HFF-Myc (cell line): ENCODE measurements around the gene TMX2.
A peak's percentile ranks its signal among the peaks of the same experiment; 100 is the strongest.
"Not testable (repeated sequence)": the region's sequence is repeated elsewhere in the genome, so short reads cannot be mapped to it uniquely, and the experiment has no call there.

Source experiments
- DNase-seq: peaks from one replicate; pipeline ENCODE4 v3.0.0-alpha.2; 2011; ENCODE audit warnings: low read depth; ENCODE audit errors: extremely low read depth
- H3K4me3 ChIP-seq: replicated peaks from 2 replicates; pipeline ENCODE4 v1.5.1; 2011; ENCODE audit warnings: low read depth, mild to moderate bottlenecking, control low read depth, low read length
- TF ChIP-seq, protein P1 (sequence below): IDR thresholded peaks from 2 replicates; pipeline ENCODE4 v1.5.1; 2012; ENCODE audit warnings: mild to moderate bottlenecking, low read depth, low read length, control low read depth; ENCODE audit errors: missing control alignments

TMX2 gene

DNA sequence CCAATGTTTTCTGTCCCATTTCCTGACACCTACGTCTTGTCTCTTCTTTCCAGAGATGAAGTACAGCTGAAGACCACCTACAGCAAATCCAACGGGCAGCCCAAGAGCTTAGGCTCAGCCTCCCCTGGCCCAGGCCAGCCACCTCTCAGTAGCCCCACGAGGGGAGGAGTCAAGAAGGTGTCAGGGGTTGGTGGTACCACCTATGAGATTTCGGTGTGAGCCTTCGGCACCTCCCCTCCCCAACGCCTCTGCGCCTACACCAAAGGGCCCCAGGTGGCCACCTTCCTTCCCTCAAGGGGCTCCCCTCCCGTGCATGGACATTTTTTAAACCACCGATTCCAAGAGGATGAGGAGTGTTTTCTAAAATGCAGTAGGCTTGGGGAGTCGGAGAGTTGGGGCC, 12.6 kb upstream of the TMX2 start:
- H3K4me3 ChIP-seq: no peak overlapping the region
- TF ChIP-seq, protein P1, sequence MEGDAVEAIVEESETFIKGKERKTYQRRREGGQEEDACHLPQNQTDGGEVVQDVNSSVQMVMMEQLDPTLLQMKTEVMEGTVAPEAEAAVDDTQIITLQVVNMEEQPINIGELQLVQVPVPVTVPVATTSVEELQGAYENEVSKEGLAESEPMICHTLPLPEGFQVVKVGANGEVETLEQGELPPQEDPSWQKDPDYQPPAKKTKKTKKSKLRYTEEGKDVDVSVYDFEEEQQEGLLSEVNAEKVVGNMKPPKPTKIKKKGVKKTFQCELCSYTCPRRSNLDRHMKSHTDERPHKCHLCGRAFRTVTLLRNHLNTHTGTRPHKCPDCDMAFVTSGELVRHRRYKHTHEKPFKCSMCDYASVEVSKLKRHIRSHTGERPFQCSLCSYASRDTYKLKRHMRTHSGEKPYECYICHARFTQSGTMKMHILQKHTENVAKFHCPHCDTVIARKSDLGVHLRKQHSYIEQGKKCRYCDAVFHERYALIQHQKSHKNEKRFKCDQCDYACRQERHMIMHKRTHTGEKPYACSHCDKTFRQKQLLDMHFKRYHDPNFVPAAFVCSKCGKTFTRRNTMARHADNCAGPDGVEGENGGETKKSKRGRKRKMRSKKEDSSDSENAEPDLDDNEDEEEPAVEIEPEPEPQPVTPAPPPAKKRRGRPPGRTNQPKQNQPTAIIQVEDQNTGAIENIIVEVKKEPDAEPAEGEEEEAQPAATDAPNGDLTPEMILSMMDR: no peak
- DNase-seq: no peak

DNA sequence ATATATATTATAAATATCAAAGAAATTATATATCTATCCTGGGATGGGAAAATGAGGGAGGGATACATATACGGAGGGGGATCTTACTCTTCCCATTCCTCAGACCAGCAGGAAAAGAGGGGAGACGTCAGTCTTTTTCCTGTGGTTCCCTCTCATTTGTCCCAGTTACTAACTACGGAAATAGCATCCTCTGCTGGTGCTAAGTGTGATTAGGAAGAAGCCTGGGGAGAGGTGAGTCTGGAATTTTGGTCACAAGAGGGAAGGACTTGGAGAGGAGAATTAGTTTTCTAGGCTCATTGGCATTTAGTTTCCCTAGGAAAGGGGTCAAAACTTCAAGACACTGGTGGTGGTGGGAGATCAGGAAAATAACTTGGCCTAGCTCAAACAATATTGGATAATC, 12.0 kb upstream of the TMX2 start:
- no peak for DNase-seq

GRCh38 chr11:57703341-57703740, 9.1 kb upstream of the TMX2 start:
- DNase-seq: no peak
- TF ChIP-seq, protein P1: no peak
- H3K4me3 ChIP-seq: no peak overlapping the region

More for the DNA sequence above, 12.0 kb upstream of the TMX2 start:
- H3K4me3 ChIP-seq: no peak overlapping the region
- TF ChIP-seq, protein P1: no peak

- no peak for DNase-seq
- TF ChIP-seq, protein P1: no peak
- H3K4me3 ChIP-seq: no peak overlapping the region
Measured at GRCh38 chr11:57704932-57705331, 7.5 kb upstream of the TMX2 start.

DNA sequence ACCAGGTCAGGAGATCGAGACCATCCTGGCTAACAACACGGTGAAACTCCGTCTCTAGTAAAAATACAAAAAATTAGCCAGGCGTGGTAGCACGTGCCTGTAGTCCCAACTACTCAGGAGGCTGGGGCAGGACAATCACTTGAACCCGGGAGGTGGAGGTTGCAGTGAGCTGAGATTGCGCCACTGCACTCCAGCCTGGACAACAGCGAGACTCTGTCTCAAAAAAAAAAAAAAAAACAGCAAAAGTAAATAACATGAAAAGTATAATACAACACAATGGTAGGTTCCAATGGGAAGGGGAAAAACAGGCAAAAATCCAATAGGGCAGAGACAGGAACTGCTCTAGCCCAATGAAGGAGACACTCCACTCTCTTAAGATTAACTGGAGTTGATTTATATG, 7.0 kb upstream of the TMX2 start:
- DNase-seq, H3K4me3 ChIP-seq: not testable (repeated sequence)

- no peak for DNase-seq
- no peak overlapping the region for H3K4me3 ChIP-seq
- TF ChIP-seq, protein P1: no peak
Measured at GRCh38 chr11:57709802-57710367, 2.5 kb upstream of the TMX2 start.

GRCh38 chr11:57711414-57712255, 758 bp upstream of the TMX2 start, which contains the start of gene MED19:
MED19 (minus strand) TSS chr11:57712215; CDS start chr11:57712179, 36 bp downstream.
- peak within 1 kb of the TSS; percentile 100 for H3K4me3 ChIP-seq
- TF ChIP-seq, protein P1: no peak
- peak; percentile 49 for DNase-seq
